Measurements from ENCODE around the gene USP47.

DNA sequence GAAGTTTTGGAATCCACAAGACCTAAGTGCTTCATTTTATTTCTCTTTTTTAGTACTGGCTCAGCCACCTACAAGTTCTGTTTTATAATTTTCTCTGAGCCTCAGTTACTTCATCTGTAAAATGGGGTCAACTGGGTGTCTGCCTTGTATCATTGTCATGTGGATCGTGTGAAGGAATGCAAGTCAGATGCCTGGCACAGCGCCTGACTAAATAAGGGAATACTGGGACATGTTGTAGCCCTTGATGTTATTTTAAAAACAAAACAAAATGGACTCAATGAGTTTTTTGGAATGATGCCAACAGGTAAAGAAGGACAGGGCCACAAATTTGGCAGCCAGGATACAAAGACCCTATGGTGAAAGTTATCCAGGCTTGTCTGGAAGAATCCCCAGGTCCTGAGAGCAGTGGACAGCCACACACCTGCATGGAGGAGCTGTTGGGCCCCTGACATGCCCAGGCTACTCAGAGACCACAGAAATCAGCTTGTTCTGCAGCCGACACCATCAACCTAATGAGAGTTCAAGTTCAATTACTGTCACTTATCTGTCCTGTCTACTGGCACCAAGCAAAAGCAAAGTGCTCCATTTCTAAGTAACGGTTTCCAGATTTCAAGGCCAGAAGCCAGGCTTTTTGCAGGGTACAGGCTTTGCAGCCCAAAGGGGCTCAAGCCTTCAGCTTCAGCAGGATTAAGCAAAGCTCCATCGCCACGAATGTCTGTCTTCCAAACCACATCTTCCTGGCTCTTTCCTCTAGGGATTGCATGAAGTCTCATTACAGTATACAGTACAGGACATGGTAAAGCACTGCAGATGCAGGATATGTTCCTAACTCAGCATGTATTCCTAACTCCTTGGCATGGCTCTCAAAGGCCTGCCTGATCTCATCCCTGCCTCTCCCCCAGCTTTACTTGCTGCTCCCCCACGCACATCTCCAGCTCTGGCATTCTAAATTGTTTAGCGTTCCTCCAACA is 148.3 kb downstream of the USP47 start:
- no peak for TF ChIP-seq ZNF565 (CRISPR knock-in tag; conservative IDR thresholded peaks at IDR 0.05; ENCODE audit: low read depth)
- no peak for TF ChIP-seq BACH2 (CRISPR knock-in tag; IDR thresholded peaks at IDR 0.05; ENCODE audit: borderline replicate concordance)
- TF ChIP-seq, protein P1, sequence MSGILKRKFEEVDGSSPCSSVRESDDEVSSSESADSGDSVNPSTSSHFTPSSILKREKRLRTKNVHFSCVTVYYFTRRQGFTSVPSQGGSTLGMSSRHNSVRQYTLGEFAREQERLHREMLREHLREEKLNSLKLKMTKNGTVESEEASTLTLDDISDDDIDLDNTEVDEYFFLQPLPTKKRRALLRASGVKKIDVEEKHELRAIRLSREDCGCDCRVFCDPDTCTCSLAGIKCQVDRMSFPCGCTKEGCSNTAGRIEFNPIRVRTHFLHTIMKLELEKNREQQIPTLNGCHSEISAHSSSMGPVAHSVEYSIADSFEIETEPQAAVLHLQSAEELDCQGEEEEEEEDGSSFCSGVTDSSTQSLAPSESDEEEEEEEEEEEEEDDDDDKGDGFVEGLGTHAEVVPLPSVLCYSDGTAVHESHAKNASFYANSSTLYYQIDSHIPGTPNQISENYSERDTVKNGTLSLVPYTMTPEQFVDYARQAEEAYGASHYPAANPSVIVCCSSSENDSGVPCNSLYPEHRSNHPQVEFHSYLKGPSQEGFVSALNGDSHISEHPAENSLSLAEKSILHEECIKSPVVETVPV (CRISPR knock-in tag; IDR thresholded peaks at IDR 0.05), result no peak
- no peak for TF ChIP-seq ARNTL (CRISPR knock-in tag; IDR thresholded peaks at IDR 0.05; ENCODE audit: borderline replicate concordance, low read depth)
- peak; percentile 23; the same call in 1 of the 2 replicates for TF ChIP-seq TOX (CRISPR knock-in tag; IDR thresholded peaks at IDR 0.05; ENCODE audit: borderline replicate concordance)
- TF ChIP-seq, protein P2, sequence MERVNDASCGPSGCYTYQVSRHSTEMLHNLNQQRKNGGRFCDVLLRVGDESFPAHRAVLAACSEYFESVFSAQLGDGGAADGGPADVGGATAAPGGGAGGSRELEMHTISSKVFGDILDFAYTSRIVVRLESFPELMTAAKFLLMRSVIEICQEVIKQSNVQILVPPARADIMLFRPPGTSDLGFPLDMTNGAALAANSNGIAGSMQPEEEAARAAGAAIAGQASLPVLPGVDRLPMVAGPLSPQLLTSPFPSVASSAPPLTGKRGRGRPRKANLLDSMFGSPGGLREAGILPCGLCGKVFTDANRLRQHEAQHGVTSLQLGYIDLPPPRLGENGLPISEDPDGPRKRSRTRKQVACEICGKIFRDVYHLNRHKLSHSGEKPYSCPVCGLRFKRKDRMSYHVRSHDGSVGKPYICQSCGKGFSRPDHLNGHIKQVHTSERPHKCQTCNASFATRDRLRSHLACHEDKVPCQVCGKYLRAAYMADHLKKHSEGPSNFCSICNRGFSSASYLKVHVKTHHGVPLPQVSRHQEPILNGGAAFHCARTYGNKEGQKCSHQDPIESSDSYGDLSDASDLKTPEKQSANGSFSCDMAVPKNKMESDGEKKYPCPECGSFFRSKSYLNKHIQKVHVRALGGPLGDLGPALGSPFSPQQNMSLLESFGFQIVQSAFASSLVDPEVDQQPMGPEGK (CRISPR knock-in tag; IDR thresholded peaks at IDR 0.05; ENCODE audit: borderline replicate concordance), result no peak
- TF ChIP-seq ESRRG (CRISPR knock-in tag; IDR thresholded peaks at IDR 0.05), result no peak
- TF ChIP-seq, protein P3, sequence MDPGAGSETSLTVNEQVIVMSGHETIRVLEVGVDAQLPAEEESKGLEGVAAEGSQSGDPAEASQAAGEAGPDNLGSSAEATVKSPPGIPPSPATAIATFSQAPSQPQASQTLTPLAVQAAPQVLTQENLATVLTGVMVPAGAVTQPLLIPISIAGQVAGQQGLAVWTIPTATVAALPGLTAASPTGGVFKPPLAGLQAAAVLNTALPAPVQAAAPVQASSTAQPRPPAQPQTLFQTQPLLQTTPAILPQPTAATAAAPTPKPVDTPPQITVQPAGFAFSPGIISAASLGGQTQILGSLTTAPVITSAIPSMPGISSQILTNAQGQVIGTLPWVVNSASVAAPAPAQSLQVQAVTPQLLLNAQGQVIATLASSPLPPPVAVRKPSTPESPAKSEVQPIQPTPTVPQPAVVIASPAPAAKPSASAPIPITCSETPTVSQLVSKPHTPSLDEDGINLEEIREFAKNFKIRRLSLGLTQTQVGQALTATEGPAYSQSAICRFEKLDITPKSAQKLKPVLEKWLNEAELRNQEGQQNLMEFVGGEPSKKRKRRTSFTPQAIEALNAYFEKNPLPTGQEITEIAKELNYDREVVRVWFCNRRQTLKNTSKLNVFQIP (CRISPR knock-in tag; IDR thresholded peaks at IDR 0.05; ENCODE audit: borderline replicate concordance, low read depth), result no peak
- no peak for TF ChIP-seq ISL1 (CRISPR knock-in tag; IDR thresholded peaks at IDR 0.05)
- no peak for TF ChIP-seq RARB (CRISPR knock-in tag; IDR thresholded peaks at IDR 0.05)
- no peak for TF ChIP-seq GLIS3 (CRISPR knock-in tag; IDR thresholded peaks at IDR 0.05)

All from SK-N-SH treated with all-trans-retinoic acid at 6 μM for 48 hours (cell line).